ENCODE data around the gene CENPH.
"Not testable (repeated sequence)": the region's sequence is repeated elsewhere in the genome, so short reads cannot be mapped to it uniquely, and the experiment has no call there.

The CENPH gene

GRCh38 chr5:69255940-69256339, 66.6 kb downstream of the CENPH start:
- not testable (repeated sequence) for DNase-seq

- DNase-seq = no peak
These were observed 68.2 kb downstream of the CENPH start for GRCh38 chr5:69257577-69257976.
